Measurements from ENCODE around the gene FAR2.

FAR2 gene

GRCh38 chr12:29208060-29208459 lies 59.0 kb downstream of the FAR2 start:
- no peak for DNase-seq

DNA sequence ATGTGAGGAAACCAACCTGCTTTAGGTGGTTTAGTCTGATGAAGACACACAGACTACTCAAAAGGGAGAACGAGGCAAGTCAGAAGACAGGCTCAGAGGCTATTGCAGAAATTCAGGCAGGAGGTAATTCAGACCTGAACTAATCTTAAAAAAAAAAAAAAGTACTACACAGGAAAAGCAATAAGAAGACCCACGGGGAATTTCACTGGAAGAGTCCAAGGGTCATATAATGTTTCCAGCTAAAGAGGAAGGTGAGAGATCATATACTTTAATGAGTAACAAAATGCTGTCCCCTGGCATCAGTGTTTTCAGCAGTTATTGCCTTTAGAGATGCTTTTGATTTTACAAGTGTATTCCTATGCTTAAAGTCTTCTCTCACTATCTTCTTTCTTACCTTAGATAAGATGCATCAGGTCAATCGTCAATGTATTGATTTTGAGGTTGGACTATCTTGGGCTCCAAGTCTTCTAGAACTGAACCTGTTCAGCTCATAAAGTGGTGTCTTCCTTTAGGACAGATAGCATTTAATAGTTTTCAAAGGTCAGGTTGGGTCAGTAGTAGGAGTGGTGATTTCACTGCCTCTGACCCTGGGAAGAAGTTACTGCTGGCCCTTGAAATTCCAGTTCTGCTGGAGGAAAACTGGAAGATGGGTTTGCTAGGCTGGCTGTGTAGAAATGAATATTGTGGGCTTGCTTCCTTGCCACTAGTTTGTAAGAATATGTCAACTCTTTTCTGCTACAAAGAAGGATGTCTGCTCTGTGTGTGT lies 60.0 kb downstream of the FAR2 start:
- DNase-seq = no peak

- DNase-seq = no peak
Observed at GRCh38 chr12:29211696-29212095, 62.6 kb downstream of the FAR2 start.

DNA sequence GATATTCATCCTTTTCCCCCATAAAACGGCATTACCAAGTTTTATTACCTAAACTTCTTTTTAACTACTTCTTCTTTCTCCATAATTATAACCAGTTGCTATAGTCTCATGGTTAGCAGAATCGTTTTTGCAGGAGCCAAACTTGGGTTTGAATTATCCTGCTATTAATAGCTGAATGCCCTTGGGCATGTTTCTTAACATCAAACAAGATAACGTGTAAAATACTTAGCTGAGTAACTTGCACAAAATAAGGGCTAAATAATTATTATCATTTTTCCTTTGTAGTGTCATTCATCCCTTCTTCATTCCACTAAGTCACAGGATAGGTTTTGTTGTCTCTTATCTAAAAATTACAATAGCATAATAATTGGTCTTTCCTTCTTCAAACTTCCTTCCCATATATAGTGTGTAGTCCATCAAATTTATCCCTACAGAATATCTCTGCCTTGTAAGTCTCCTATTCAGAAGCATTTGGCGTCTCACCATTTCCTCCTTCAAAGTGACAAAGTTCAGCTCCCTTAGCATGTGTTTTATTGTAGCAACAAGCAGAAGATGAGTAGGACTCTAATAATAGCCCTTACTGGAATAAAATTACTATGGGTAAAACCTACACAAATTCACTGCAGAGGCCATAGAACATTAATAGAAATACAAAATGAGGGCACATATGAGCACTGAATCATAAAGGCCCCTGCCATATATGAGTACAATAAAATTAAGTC lies 63.8 kb downstream of the FAR2 start:
- DNase-seq = no peak

GRCh38 chr12:29216266-29216665 lies 67.2 kb downstream of the FAR2 start:
- no peak for DNase-seq

DNA sequence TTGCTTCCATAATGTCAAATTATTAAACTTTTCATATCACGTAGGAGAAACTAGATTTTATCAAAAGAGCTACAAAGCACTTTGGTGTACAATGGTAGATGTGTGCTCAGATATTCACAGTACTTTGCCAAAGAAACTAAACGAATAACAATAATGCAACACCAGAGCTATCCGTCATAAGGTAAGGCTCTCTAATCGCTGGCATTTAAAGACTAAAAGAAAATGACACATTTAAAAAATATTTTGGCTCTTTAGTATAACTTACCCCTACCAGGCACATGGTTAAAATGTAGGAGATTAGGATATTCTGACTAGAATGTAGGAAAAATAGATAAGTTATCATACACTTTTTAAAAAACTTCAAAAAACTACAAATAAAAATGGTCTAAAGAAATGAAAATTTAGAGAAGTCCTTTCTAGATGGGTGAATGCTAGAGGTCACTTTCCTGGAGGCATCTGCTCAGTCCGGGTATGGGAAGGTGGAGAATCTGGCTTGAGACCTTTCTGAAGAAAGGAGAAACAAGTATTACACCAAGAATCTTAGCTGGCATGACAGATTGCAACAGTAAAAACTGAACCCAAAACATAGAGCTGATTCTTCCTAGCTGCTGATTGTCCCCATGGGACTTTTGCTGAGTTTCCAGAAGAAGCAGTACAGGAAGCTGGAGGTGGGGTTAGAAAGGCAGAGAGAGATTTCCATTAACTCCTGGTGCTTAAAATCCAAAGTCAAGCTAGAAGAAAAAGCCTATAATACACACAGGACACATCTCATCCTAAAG lies 67.9 kb downstream of the FAR2 start:
- no peak for DNase-seq

DNA sequence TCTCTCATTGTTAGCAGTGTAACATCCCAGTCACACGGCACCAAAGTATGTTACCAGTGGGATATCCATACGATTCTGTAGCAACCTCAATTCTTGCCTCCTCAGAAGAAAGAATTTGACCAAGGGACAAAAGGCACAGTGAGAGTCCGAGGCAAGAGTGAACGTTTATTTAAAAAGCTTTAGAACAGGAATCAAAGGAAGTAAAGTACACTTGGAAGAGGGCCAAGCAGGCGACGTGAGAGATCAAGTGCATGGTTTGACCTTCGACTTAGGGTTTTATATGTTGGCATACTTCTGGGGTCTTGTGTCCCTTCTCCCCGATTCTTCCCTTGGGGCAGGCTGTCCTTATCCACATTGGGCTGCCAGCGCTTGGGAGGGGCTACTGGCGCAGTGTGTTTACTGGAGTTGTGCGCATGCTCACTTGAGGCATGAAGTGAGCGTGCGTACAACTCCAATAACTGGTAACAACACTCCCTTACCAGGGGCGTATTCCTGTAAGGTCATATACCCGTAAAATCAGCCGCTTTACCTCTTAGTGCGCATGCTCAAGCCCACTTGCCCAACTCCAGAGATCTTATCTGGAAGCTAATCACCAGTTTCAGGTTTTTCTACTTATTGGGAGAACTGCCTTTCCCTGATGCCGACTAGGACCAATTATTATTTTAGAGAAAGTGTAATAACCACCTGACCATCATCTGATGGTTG lies 71.7 kb downstream of the FAR2 start:
- no peak for DNase-seq

GRCh38 chr12:29222200-29222599 lies 73.1 kb downstream of the FAR2 start:
- no peak for DNase-seq

GRCh38 chr12:29223426-29223825 lies 74.3 kb downstream of the FAR2 start:
- DNase-seq = no peak

GRCh38 chr12:29223956-29224543 lies 75.0 kb downstream of the FAR2 start:
- no peak for DNase-seq

DNA sequence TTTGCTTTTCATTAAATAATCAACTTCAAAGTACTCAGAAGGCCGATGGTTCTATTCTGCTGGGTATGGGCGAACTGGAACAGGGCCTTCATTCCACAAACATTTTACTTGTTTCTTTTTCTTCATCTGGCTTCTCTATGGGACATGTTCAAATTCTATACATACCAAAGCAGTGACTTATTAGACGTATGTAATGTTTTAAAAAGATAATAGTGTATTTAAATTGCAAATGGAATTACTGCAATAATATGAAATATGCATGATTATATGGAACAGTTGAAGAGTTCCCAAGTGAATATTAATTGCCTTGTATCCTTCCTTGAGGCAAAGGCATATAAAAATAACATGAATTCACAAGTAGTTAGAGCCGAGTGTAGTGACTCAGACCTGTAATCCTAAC lies 75.5 kb downstream of the FAR2 start:
- no peak for DNase-seq

- DNase-seq = no peak
Observed at GRCh38 chr12:29225834-29226233, 76.8 kb downstream of the FAR2 start.

- no peak for DNase-seq
Observed at GRCh38 chr12:29226616-29227015, 77.5 kb downstream of the FAR2 start.

DNA sequence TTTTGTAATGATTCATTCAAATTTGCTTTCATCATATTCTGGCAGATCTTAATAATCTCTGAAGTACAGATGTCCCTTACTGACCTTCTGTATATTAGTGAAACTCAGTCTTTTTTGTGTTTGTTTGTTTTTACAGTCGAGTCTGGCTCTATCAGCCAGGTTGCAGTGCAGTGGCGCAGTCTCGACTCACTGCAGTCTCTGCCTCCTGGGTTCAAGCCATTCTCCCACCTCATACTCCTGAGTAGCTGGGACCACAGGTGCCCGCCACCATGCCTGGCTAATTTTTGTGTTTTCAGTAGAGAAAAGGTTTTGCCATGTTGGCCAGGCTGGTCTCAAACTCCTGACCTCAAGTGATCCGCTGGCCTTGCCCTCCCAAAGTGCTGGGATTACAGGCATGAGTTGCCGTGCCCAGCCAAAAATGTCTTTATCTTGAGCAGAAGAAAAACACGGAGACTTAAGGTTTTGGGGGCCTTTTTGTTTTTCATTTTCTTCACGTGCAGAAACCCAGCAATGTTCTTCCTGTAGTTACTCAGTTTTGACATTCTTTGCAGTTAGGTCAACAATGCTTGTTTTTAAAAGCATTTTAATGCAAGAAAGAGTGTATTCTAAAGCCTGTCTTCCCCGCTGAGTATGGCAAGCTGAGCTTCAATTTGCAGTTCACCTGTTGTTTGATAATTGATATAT lies 79.5 kb downstream of the FAR2 start:
- no peak for DNase-seq

DNA sequence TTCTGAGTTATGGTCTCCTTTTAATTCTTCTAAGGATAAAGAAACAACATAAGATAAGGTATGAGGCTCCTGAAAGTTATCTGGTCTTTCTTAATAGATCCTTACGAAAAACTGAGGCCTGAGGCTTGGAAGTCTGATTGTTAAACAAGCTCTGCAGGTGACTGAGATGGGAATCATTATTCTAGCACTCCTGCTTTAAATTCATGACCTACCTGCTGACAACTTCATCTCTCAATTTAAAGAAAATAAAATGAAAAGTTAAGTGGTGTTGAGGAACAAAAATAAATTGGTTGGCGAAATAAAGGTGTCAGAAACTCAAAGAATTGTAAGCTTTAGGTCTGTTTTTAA lies 80.1 kb downstream of the FAR2 start:
- DNase-seq = no peak

DNA sequence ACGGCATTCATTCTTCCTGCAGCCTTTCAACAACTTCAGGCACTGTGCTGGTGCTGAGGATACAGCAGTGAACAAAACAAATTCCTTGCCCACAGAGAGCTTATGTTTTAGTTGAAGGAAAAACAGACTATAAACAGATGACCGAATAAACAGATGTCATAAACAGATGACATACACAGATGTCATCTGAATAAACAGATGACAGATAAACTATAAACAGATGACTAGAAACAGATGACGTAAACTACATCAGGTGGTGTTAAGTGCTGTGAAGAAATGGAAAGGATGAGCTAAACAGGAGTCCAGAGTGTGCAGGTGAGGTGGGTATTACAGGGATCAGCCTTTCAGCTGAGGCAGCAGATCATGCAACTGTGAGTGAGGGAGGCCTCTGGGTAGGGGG lies 80.9 kb downstream of the FAR2 start:
- no peak for DNase-seq

DNA sequence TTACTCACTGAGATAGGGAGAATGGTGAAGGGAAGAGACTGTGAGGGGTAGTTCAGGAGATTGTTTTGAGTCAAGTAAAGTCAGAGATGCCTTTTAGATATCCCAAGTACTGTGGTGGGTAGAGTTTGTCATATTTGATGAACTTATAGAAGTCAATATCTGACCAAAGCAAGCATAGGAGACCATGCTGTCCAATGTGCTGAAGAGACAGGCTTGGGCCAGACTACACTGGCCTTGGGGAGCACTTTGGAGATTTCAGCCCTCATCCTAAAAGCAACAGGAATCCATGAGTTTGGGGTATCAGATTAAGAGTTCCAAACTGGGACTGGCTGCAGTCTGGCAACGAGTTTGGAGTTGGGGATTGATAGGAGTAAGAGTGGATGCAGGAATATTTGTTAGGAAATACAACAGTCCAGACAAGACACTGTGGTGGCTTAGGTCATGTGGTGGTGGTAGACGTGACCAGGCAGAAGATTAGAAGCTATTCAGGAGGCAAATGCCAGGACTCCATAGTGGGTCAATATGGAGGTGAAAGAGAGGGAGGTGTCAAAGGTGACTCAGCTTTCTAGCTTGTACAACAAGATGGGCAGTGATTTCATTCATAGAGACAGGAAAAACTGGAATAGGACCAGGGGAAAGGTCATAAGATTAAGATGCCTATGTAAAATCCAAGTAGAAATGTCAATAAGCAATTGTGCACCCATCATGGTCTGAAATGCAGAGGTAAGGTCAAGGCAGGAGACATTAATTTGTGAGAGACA lies 81.9 kb downstream of the FAR2 start:
- DNase-seq = no peak

- no peak for DNase-seq
Observed at GRCh38 chr12:29232086-29232485, 83.0 kb downstream of the FAR2 start.

GRCh38 chr12:29234552-29234951 lies 85.5 kb downstream of the FAR2 start:
- no peak for DNase-seq

GRCh38 chr12:29234965-29235626 lies 86.0 kb downstream of the FAR2 start:
- DNase-seq = no peak

- DNase-seq = no peak
Observed at GRCh38 chr12:29238822-29239291, 89.8 kb downstream of the FAR2 start.

Data from activated gamma-delta T cell treated with Interleukin-2 at 50 U/mL for 16 hours (primary cell).